ENCODE measurements around the gene USP13.

DNA sequence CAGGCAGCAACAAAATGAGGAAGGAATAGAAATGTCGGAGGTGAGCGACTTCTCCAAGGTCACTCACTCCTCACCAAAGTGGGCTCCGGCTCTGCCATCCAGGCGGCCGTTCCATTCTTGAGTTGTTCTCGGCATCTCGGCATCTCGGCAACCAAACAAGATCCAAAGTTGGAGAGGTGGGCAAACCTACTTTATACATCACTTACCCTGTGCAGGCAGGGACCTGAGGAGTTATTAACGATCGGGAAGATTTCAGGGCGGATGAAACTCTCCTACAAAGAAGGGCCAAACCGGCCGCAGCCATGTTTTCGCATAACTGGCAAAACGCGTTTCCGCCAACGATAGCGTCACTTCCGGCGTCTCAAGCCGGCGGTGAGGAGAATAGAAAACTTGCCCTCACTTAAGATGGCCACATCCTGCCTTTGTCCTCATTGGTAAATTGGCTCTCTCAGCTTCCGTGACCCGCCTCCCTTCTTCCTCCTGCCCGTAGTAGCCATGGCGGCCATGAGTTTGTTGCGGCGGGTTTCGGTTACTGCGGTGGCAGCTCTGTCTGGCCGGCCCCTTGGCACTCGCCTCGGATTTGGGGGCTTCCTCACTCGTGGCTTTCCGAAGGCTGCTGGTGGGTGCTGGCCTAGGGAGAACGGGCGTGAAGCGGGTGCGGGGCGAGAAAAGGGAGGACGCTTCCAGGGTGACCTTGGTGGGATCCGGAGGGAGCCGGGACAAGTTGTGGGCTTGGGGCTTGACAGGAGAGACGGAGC is 48.3 kb upstream of the USP13 start, which contains the start of the genes MRPL47 and NDUFB5:
- TF ChIP-seq CTCF (IDR thresholded peaks at IDR 0.05) (no peak), POLR2A (IDR thresholded peaks at IDR 0.05) (peak in 3 of 4 donors; percentile 40 to 75 (median 58))
